Left ventricle myocardium inferior (tissue), 1 donor: ENCODE data around the gene BOLL. TPM values are rescaled to one million over a fixed set of nuclear protein-coding genes. Genes with fewer than 3 reads are reported as not detected.
"Not testable (repeated sequence)": the region's sequence is repeated elsewhere in the genome, so short reads cannot be mapped to it uniquely, and the experiment has no call there.

Experiments
- DNase-seq: peaks from one replicate; pipeline ENCODE4 v3.0.0-alpha.2; 2020
- H3K27ac ChIP-seq: fragments of 200-600 bp; replicated peaks from 2 replicates; pipeline ENCODE4 v1.8.0; 2021
- H3K27me3 ChIP-seq: fragments of 200-600 bp; 2 replicates; pipeline ENCODE4 v1.8.0; 2021; ENCODE audit warnings: low read depth
- H3K36me3 ChIP-seq: fragments of 200-600 bp; 2 replicates; pipeline ENCODE4 v1.8.0; 2021
- H3K4me1 ChIP-seq: fragments of 200-600 bp; 2 replicates; pipeline ENCODE4 v1.8.0; 2021
- H3K4me3 ChIP-seq: fragments of 200-600 bp; 2 replicates; pipeline ENCODE4 v1.8.0; 2021; ENCODE audit warnings: mild to moderate bottlenecking, moderate library complexity
- H3K9me3 ChIP-seq: fragments of 200-600 bp; replicated peaks from 2 replicates; pipeline ENCODE4 v1.8.0; 2021
- CTCF ChIP-seq: fragments of 200-600 bp; IDR thresholded peaks from 2 replicates; pipeline ENCODE4 v1.8.0; 2021; ENCODE audit warnings: antibody characterized with exemption, mild to moderate bottlenecking, borderline replicate concordance
- intact Hi-C: fragments of 100-400 bp; cut with micrococcal nuclease; formaldehyde crosslinking; loops from one replicate; pipeline ENCODE4 v1.11.0; 2022
- total RNA-seq: library from RNA; stranded (reverse); fragmentation: NEBNext Ultra II Directional; extraction: Animal tissue kit (Norgen Biotek cat#: 25700); gene quantifications from one replicate; pipeline ENCODE4 v1.2.1, GENCODE V29; 2021
- donor health status: DM: no; HTN: yes; CAD: no; lungs with severe emphysema.

BOLL gene
- total RNA-seq, 1 donor from 2014 or later, result not detected

GRCh38 chr2:197777823-197778407 is 7.2 kb downstream of the BOLL start:
- no peaks in the 10 kb centered on the region for H3K36me3 ChIP-seq
- no peaks in the 10 kb centered on the region for H3K27me3 ChIP-seq
- no peak overlapping the region for H3K4me3 ChIP-seq
- TF ChIP-seq CTCF, result peak; percentile 80
- DNase-seq, result no peak
- intact Hi-C loops, result loop anchor here (5.0 kb wide), 1 partner anchor 71 kb away; the partner anchor contains the start of gene MARS2
- H3K4me1 ChIP-seq, result no peaks in the 10 kb centered on the region
- no peaks in the 10 kb centered on the region for H3K9me3 ChIP-seq
- H3K27ac ChIP-seq, result no peak overlapping the region

- Histone ChIP-seq H3K27me3 (no peaks in the 10 kb centered on the region), H3K27ac (no peak overlapping the region), H3K4me1 (no peaks in the 10 kb centered on the region), H3K9me3 (peaks cover 24% of the 10 kb centered on the region), H3K36me3 (no peaks in the 10 kb centered on the region), H3K4me3 (no peak overlapping the region)
- TF ChIP-seq CTCF, result no peak
- intact Hi-C loops, result no loop called here
- DNase-seq, result peak; percentile 17
These were observed 24.8 kb downstream of the BOLL start for GRCh38 chr2:197760293-197760657.

DNA sequence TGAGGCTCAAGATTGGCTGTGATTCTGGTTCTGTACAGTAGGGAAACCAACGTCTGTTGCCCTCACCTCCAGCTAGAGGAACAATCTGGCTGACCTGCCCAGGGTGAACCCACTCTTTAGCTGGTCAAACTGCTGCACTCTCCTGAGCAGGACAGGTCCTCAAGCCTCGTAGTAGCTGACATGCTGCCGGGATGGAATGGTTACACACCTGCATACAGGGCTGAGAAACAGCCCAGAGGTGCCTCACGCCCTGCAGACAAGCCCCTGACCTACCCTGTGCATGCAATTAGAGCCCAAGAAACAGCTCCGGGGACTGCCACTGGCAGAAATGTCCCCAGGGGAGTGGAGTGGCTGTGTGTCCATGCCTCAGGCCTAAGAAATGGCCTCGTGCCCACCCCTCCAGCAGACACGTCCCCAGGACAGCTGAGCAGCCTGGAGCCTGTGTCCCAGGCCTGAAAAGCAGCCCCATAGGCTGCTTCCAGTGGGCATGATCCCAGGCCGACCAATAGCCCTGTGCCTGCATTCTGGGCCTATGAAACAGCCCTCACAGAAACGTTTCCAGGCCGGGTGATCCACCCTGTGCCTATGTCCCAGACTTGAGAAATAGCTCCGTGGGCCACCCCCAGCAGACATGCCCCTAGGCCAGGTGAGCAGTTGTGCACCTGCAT is 25.4 kb downstream of the BOLL start:
- intact Hi-C loops, result no loop called here
- TF ChIP-seq CTCF, result no peak
- Histone ChIP-seq H3K4me3 (no peak overlapping the region), H3K9me3 (peaks cover 24% of the 10 kb centered on the region), H3K27ac (no peak overlapping the region), H3K4me1 (no peaks in the 10 kb centered on the region), H3K36me3 (no peaks in the 10 kb centered on the region), H3K27me3 (no peaks in the 10 kb centered on the region)
- DNase-seq, result no peak

- intact Hi-C loops, result no loop called here
- no peak for TF ChIP-seq CTCF
- no peaks in the 10 kb centered on the region for H3K36me3 ChIP-seq
These were observed 26.1 kb downstream of the BOLL start for GRCh38 chr2:197759013-197759412.

DNA sequence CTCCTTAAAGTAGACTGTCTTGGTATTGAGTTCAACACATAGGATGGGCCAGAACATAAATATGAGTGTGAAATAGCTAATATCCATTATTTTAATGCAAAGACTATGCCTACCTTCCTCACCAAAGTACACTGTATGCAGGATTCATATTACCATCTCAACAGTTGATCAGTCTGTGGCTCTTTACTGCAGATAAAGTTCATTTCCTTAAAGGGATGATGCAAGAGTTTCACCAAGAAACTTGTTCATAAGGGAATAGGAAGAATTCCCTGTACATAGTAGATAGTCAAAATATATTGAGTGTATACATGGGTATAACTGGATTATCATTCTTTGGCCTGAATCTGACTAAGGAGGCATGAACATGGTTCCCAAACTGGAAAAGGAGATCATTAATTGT is 44.9 kb downstream of the BOLL start:
- intact Hi-C loops, result no loop called here
- Histone ChIP-seq H3K27ac (no peak overlapping the region), H3K27me3 (no peaks in the 10 kb centered on the region), H3K36me3 (no peaks in the 10 kb centered on the region), H3K4me1 (no peaks in the 10 kb centered on the region), H3K4me3 (no peak overlapping the region), H3K9me3 (no peaks in the 10 kb centered on the region)
- no peak for TF ChIP-seq CTCF
- no peak for DNase-seq

More at GRCh38 chr2:197759013-197759412, 26.1 kb downstream of the BOLL start:
- H3K27me3 ChIP-seq, result no peaks in the 10 kb centered on the region
- H3K9me3 ChIP-seq, result peaks cover 24% of the 10 kb centered on the region
- no peak overlapping the region for H3K27ac ChIP-seq
- H3K4me1 ChIP-seq, result no peaks in the 10 kb centered on the region
- DNase-seq, result no peak
- no peak overlapping the region for H3K4me3 ChIP-seq

GRCh38 chr2:197728555-197729544 is 56.3 kb downstream of the BOLL start:
- H3K9me3 ChIP-seq, H3K27me3 ChIP-seq, DNase-seq, H3K4me1 ChIP-seq, intact Hi-C loops, H3K27ac ChIP-seq, H3K36me3 ChIP-seq, H3K4me3 ChIP-seq: not testable (repeated sequence)
